GM08714 (cell line): ENCODE measurements around the gene MOV10L1.

Source experiments
- H3K4me3 ChIP-seq: fragments of 200-500 bp; sonication (Bioruptor generic); 2 replicates; pipeline ENCODE4 v1.5.1; 2014; ENCODE audit warnings: mild to moderate bottlenecking, low read length, inconsistent platforms
- ZNF274 ChIP-seq: IDR thresholded peaks from 2 replicates; pipeline ENCODE4 v1.6.1; 2012; ENCODE audit warnings: mild to moderate bottlenecking, low read depth, low read length

MOV10L1 gene

DNA sequence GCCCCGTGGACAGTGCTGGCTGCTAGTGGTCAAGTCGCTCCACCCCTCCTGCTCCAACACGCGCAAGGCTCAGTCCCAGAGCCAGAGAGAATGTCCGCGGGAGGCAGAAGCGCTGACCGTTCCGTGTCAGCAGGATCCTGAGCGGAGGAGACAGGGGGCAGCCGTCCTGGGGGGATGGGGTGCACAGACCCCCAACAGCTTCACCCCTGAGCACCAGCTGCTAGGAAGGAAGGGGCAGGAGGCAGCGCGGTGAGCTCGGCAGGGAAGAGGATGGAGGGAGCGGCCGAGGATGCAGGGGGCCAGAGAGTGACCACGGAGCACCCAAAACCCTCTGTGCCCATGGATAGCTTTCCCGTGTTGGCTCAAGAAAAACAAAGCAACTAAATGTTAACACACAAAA lies 25.4 kb upstream of the MOV10L1 start:
- no peak for TF ChIP-seq ZNF274
- no peak overlapping the region for H3K4me3 ChIP-seq

DNA sequence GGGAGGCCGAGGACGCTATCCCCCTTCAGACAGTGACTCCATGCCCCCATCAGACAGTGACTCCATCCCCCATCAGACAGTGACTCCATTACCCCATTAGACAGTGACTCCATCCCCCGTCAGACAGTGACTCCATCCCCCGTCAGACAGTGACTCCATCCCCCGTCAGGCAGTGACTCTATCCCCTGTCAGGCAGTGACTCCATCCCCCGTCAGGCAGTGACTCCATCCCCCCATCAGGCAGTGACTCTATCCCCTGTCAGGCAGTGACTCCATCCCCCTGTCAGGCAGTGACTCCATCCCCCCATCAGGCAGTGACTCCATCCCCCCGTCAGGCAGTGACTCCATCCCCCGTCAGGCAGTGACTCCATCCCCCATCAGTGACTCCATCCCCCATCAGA lies 22.6 kb upstream of the MOV10L1 start:
- no peak for TF ChIP-seq ZNF274
- H3K4me3 ChIP-seq = no peak overlapping the region

DNA sequence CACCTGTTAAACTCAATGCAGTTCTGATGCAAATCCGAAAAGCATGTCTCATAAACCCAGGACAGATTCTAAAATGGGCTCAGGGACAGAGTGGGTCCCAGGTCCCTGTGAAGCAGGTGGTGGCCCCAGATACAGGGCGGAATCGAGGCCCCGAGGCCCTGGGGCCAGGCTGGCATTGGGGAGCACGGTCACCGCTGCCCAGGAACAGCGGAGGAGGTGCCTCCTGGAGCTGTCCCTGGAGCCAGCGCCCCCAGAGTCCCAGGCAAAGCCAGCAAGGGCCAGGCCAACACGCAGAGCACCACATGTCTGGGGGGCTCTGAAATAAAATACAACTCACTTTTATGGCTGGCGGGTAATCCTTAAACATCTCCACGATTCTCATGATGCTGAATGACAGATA lies 21.7 kb upstream of the MOV10L1 start:
- TF ChIP-seq ZNF274 = no peak
- no peak overlapping the region for H3K4me3 ChIP-seq

DNA sequence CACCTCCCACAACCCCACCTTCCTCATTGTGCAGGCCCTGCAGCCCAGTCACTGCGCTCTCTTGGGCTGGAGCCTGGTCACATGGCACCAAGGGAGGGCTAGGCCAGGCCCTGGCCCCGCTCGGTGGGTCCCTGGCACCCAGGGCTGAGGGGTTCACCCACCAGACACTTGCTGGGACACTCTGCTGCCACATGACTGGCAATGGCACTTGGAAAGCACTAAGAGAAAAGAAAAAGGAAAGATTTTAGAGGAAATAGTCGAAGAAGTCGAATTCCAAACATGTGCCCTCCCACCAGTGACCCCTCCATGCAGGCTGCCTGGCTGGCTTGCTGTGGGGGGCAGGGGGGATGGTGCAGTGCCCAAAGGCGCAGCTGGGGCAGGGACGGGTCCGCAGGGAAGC lies 19.4 kb upstream of the MOV10L1 start:
- TF ChIP-seq ZNF274 = no peak

DNA sequence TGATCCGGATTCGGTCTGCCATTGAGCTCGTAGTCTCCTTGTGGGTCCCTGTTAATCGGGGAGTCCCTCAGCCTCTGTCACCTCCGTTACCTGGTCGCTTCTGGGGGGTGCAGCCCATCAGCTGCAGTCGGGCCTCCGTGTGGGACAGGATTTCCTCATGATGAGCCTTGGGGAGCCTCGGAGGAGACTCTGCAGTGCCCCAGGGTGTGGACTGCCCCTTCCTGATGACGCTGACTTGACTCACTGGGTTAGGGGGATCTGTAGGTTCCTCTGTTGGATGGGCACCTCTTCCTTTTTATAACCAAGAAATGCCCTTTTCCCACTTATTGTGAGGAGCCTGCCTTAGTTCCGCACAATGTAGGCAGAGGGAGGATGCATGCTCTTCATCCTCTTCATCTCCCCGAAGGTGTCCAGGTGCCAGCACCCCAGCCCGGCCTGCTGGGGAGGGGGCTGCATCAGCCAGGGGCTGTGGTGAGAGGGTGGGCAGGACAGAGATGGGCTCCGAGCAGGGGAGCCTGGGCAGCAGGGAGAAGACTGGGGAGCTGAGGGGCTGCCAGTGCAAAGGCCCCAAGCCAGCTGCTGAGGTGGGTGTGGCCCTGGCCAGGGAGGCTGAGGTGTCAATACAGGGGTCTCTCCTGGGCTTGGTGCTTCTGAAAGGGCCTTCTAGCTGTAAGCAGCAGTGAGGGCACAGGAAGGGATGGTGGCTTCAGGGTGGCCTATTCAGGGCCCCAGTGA lies 18.2 kb upstream of the MOV10L1 start:
- TF ChIP-seq ZNF274 = no peak
- no peak overlapping the region for H3K4me3 ChIP-seq

More for the DNA sequence above, 19.4 kb upstream of the MOV10L1 start:
- no peak overlapping the region for H3K4me3 ChIP-seq

DNA sequence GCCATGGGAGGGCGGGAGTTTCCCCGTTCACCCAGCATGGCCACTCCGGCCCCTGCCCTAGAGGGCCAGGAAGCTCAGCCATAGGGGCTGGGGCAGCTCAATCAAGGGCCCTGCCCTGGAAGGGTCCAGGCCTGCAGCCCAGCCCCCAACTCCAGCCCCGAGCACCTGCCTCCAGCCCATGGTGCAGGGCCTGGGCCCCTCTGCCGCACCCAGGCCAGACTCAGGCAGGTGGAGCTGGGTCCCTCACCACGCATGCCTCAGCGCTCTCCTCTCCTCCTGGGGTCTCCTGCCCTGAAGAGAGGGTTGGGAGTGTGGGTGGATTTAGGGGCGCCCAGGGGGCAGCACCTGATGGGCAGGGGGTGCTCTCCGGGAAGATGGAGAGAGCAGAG lies 17.6 kb upstream of the MOV10L1 start:
- H3K4me3 ChIP-seq = no peak overlapping the region
- TF ChIP-seq ZNF274 = no peak

DNA sequence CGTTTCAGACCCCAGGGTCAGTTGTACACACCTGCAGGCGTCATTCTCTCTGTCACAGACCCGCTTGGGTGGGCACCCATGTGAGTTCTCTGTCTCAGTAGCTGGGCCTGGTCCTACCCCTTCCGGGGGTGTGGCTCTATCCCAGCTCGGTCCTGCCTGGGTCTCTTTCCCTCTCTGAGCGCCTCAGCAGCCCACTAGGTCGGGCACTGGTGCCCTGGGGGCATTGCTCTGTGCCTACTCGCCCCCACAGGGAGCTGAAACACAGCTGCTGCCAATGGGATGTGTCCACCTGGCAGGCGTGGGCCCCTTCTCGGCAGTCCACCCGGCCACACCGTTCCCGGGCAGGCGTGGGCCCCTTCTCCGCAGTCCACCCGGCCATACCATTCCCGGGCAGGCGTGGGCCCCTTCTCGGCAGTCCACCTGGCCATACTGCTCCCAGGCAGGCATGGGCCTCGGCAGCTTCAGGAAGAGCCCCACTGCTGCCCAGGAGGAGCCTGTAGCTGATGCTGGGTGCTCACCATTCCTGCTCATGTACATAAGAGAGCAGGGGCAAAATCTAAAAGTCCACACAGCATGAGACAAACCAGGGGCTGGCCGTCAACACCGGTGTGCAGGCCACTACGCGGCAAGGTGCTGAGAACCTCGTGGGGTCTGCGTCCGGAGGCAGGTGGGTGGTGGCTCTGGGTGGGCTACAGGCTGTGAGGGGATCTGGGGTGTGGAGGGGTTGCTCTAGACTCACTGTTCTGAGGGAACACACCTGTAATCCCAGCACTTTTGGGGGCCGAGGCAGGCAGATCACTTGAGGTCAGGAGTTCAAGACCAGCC lies 16.9 kb upstream of the MOV10L1 start:
- no peak overlapping the region for H3K4me3 ChIP-seq
- TF ChIP-seq ZNF274 = no peak

DNA sequence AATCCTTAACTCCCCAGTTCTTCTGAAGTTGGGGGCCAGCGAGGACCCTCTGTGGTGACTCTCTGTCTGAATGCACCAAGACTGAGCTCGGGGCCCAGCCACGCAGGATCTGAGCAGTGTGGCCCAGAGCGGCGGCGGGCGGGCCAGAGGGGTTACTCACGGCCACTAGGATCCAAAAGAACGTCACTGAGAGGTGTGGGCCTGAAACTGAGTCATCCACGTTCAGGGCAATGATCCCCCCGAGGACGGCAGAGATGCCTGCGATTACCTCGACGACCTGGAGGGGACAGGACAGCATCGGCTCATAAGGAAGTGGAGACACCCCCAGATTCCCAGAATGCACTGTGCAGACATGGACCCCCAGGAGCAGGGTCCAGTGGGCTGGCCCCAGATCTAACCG lies 15.8 kb upstream of the MOV10L1 start:
- H3K4me3 ChIP-seq = no peak overlapping the region
- no peak for TF ChIP-seq ZNF274

DNA sequence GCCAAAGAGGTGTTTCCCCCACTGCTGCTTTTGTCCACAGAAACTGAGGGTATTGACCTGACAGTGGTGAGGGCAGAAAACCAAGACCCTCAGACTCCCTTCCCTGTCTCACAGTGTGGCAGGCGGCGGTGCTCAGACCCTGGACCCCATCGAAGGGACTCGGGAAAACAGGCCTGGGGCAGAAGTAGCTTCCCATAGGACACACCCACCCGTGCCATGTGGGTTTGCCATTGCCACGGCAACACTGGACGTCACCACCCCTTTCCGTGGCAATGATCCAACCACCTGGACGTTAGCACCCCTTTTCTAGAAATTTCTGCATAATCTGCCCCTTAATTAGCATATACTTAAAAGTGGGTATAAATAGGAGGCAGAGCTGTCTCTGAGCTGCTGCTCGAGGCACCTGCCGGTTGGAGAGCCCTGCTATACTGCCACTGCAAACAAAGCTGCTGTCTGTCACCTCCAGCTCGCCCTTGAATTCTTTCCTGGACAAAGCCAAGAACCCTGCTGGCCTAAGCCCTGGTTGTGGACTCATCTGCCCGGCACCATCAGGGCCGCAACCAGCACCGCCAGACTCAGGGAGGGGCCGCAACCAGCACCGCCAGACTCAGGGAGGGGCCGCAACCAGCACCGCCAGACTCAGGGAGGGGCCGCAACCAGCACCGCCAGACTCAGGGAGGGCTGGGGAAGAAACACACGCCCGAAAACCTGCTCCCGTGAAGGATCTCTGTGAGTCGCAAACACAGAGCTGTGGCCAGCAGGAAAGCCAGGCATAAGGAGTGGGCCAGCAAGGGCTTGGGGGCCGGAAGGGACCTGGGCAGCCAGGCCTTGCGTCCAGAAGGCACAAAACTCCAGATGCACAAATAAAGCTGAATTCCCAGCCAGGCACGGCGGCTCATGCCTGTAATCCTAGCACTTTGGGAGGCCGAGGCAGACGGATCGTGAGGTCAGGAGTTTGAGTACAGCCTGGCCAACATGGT lies 15.0 kb upstream of the MOV10L1 start:
- no peak overlapping the region for H3K4me3 ChIP-seq
- TF ChIP-seq ZNF274 = no peak

DNA sequence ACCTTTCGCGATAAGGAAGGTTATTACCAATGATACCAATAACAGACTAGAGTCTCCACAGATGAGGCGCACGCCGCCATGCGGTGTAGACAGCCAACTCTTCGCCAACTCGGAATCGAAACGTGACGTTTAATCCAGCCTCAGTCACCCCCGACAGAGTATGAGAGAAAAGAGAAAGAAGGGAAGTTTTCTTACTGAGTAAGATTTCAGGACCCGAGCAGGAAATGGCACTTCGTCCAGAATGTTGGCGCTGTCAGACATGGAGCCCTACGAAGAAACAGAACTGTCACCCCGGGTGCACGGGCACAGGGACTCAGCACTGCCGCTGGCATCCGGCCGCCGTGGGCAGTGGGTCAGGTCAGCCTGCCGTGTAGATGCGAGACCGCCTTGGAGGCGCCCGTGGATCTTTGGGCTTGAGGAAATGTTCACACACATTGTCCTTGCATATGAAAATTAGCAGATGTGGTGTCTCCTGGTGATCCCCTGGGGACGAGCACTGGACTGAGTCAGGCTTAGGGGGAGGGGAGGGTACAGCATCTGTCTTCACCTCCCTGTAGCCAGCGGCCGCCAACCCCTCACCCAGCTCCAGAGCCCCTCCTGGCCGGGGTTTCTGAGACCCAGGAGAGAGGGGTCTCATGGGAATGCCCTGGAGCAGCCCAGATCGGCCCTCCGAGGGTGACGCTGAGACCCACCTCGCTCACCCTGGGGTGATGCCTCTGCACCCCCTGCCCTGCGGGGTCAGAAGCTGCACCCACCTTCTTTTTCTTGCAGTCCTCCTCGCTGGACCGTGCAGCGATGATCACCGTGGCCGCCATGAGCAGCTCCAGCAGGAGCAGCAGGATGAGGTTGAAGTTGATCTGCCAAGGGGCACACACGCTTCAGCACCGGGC lies 12.9 kb upstream of the MOV10L1 start:
- no peak for TF ChIP-seq ZNF274
- H3K4me3 ChIP-seq = no peak overlapping the region

DNA sequence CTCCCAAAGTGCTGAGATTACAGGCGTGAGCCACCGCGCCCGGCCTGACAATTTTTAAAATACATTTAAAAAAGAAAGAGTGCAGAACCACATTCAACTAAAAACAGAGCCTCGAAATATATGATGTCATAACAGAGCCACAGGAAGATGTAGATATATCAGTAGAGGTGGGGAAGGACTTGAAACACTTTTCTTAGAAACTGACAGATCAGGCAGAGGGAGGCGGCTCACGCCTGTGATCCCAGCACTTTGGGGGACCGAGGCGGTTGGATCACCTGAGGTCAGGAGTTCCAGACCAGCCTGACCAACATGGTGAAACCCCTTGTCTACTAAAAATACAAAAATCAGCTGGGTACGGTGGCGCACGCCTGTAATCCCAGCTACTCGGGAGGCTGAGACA lies 11.6 kb upstream of the MOV10L1 start:
- no peak for TF ChIP-seq ZNF274
- H3K4me3 ChIP-seq = no peak overlapping the region

DNA sequence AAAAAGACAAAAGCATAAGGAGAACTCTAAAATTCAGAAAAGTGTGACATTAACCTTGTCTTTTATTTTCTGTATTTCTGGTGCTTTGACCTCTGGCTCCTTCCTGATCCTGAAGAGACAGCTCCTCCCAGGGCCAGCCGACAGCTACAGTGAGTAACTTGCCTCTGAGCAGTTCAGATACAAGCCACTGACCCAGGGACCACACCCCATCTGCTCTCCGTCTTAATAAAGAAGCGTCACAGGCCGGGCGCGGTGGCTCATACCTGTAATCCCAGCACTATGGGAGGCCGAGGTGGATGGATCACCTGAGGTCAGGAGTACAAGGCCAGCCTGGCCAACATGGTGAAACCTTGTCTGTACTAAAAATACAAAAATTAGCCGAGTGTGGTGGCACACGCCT lies 11.0 kb upstream of the MOV10L1 start:
- TF ChIP-seq ZNF274 = no peak
- H3K4me3 ChIP-seq = no peak overlapping the region

DNA sequence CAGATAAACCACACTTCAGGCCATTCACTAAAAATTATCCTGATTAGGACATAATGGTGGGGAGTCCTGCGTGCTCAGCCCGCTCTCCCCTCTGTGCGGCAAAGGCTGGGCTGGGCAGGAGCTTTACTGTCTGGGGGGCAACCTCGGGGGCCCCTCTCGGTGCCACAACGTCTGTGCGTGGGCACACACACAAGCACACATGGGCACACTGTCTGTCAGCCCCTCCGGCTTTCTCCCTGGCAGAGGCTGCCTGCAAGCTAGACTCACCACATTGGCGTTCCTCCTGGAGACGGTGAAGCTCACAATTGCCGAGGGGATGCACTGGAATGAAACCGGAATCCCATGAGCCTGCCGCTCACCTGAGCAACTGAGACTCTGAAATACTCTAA lies 9.7 kb upstream of the MOV10L1 start:
- no peak for TF ChIP-seq ZNF274
- H3K4me3 ChIP-seq = no peak overlapping the region
